Hepatocyte (in vitro differentiated cells): ENCODE data around the gene PPP1R3D. TPM values are rescaled to one million over a fixed set of nuclear protein-coding genes. Genes with fewer than 3 reads are reported as not detected.

Source experiments
- DNase-seq: peaks from one replicate; pipeline ENCODE4 v3.0.0-alpha.2; 2016; ENCODE audit warnings: low spot score
- H2AFZ ChIP-seq: fragments of 200-600 bp; sonication (generic); 2 replicates; pipeline ENCODE4 v1.6.0; 2016; ENCODE audit warnings: antibody characterized with exemption, mild to moderate bottlenecking
- H3K27ac ChIP-seq: fragments of 200-600 bp; sonication (generic); 2 replicates; pipeline ENCODE4 v1.5.1; 2016; ENCODE audit warnings: mild to moderate bottlenecking
- H3K27me3 ChIP-seq: fragments of 200-600 bp; sonication (generic); 2 replicates; pipeline ENCODE4 v1.6.1; 2016
- H3K36me3 ChIP-seq: fragments of 200-600 bp; sonication (generic); replicated peaks from 2 replicates; pipeline ENCODE4 v1.5.1; 2016; ENCODE audit warnings: low read depth; ENCODE audit not compliant: insufficient read depth
- H3K4me1 ChIP-seq: fragments of 200-600 bp; sonication (generic); 2 replicates; pipeline ENCODE4 v1.5.1; 2016; ENCODE audit warnings: mild to moderate bottlenecking, moderate library complexity; ENCODE audit not compliant: insufficient read depth
- H3K4me2 ChIP-seq: fragments of 200-600 bp; sonication (generic); 2 replicates; pipeline ENCODE4 v1.6.0; 2016
- H3K4me3 ChIP-seq: fragments of 200-600 bp; sonication (generic); 2 replicates; pipeline ENCODE4 v1.5.1; 2016; ENCODE audit warnings: mild to moderate bottlenecking
- H3K79me2 ChIP-seq: fragments of 200-600 bp; sonication (generic); 2 replicates; pipeline ENCODE4 v1.6.0; 2017; ENCODE audit warnings: mild to moderate bottlenecking
- H3K9me2 ChIP-seq: fragments of 200-600 bp; sonication (generic); replicated peaks from 2 replicates; pipeline ENCODE4 v1.6.0; 2017; ENCODE audit warnings: mild to moderate bottlenecking; ENCODE audit not compliant: insufficient read depth
- H3K9me3 ChIP-seq: fragments of 200-600 bp; sonication (generic); 2 replicates; pipeline ENCODE4 v1.5.1; 2016; ENCODE audit warnings: low read depth, mild to moderate bottlenecking
- H4K20me1 ChIP-seq: fragments of 200-600 bp; sonication (generic); 2 replicates; pipeline ENCODE4 v1.6.0; 2016; ENCODE audit warnings: mild to moderate bottlenecking; ENCODE audit not compliant: insufficient read depth, poor library complexity, severe bottlenecking
- CTCF ChIP-seq: fragments of 200-600 bp; sonication (generic); IDR thresholded peaks from 2 replicates; pipeline ENCODE4 v1.5.1; 2016; ENCODE audit warnings: antibody characterized with exemption, mild to moderate bottlenecking; ENCODE audit not compliant: poor library complexity
- EZH2 ChIP-seq: fragments of 200-600 bp; sonication (generic); IDR thresholded peaks from 2 replicates; pipeline ENCODE4 v1.6.1; 2016; ENCODE audit warnings: antibody characterized with exemption, mild to moderate bottlenecking, borderline replicate concordance
- EZH2phosphoT487 ChIP-seq: fragments of 200-600 bp; sonication (generic); IDR thresholded peaks from one replicate; pipeline ENCODE4 v1.6.1; 2018; ENCODE audit warnings: antibody characterized with exemption, mild to moderate bottlenecking, low read depth, moderate library complexity; ENCODE audit not compliant: unreplicated experiment, severe bottlenecking
- WGBS: methylation state at CpG from one replicate; pipeline ENCODE4 v1.1.6; 2016; ENCODE audit warnings: low lambda C conversion rate; ENCODE audit errors: missing lambda C conversion rate; 5-methylcytosine and 5-hydroxymethylcytosine counted together
- polyA plus RNA-seq: library from polyadenylated mRNA; unstranded; fragments of >200 nt; fragmentation: Nextera tagmentation; extraction: Ambion mirVana; gene quantifications from 2 replicates; pipeline ENCODE4 v1.2.1, GENCODE V29; 2016
- total RNA-seq: library from RNA; depleted of rRNA; stranded (reverse); fragments of >200 nt; gene quantifications from 2 replicates; pipeline ENCODE4 v1.2.3, GENCODE V29; 2014

PPP1R3D gene, protein sequence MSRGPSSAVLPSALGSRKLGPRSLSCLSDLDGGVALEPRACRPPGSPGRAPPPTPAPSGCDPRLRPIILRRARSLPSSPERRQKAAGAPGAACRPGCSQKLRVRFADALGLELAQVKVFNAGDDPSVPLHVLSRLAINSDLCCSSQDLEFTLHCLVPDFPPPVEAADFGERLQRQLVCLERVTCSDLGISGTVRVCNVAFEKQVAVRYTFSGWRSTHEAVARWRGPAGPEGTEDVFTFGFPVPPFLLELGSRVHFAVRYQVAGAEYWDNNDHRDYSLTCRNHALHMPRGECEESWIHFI
- total RNA-seq (6.1 and 7.0 TPM in 2 replicates), polyA plus RNA-seq (3.2 and 3.4 TPM in 2 replicates)

- no peaks in the 10 kb centered on the region for H4K20me1 ChIP-seq
- no peaks in the 10 kb centered on the region for H3K9me2 ChIP-seq
- peaks cover 54% of the 10 kb centered on the region for H3K79me2 ChIP-seq
- H3K4me3 ChIP-seq: peak within 1 kb of the TSS; percentile 71
- 1% methylated on average over 56 of the region's 57 CpGs for WGBS
- H3K9me3 ChIP-seq: no peaks in the 10 kb centered on the region
- H3K36me3 ChIP-seq: no peaks in the 10 kb centered on the region
- peaks cover 28% of the 10 kb centered on the region for H3K4me1 ChIP-seq
- H2AFZ ChIP-seq: peak within 1 kb of the TSS; percentile 84
- TF ChIP-seq EZH2: no peak
- TF ChIP-seq EZH2phosphoT487: no peak
- TF ChIP-seq CTCF: no peak
- H3K4me2 ChIP-seq: peak within 1 kb of the TSS; percentile 84
- H3K27ac ChIP-seq: peak within 1 kb of the TSS; percentile 95
- no peaks in the 10 kb centered on the region for H3K27me3 ChIP-seq
- peak; percentile 98 for DNase-seq
Observed at GRCh38 chr20:59940129-59940955, at the start of gene PPP1R3D, which contains the start of gene FAM217B. PPP1R3D (minus strand) TSS chr20:59940305; CDS start chr20:59939931, 374 bp downstream. FAM217B (plus strand) TSS chr20:59940389; CDS start chr20:59943944, 3,555 bp downstream.

- Histone ChIP-seq H2AFZ (no peak overlapping the region), H3K9me2 (no peaks in the 10 kb centered on the region), H3K79me2 (no peaks in the 10 kb centered on the region), H3K4me2 (no peak overlapping the region), H3K9me3 (no peaks in the 10 kb centered on the region), H3K36me3 (no peaks in the 10 kb centered on the region), H3K27ac (no peak overlapping the region), H3K4me3 (no peak overlapping the region), H3K4me1 (no peaks in the 10 kb centered on the region), H3K27me3 (no peaks in the 10 kb centered on the region), H4K20me1 (no peaks in the 10 kb centered on the region)
- WGBS: 71% methylated on average over 5 of the region's 5 CpGs
- no peak for TF ChIP-seq EZH2phosphoT487
- TF ChIP-seq EZH2: no peak
- TF ChIP-seq CTCF: no peak
- peak; percentile 62 for DNase-seq
Observed at GRCh38 chr20:59988141-59988540, 48.0 kb upstream of the PPP1R3D start.

- no peak overlapping the region for H3K4me2 ChIP-seq
- no peak overlapping the region for H2AFZ ChIP-seq
- no peaks in the 10 kb centered on the region for H3K36me3 ChIP-seq
Observed at GRCh38 chr20:59987135-59987534, 47.0 kb upstream of the PPP1R3D start.

More at GRCh38 chr20:59987135-59987534, 47.0 kb upstream of the PPP1R3D start:
- Histone ChIP-seq H3K4me1 (no peaks in the 10 kb centered on the region), H3K27me3 (no peaks in the 10 kb centered on the region), H3K9me2 (no peaks in the 10 kb centered on the region), H3K27ac (no peak overlapping the region), H3K4me3 (no peak overlapping the region), H3K9me3 (no peaks in the 10 kb centered on the region), H4K20me1 (no peaks in the 10 kb centered on the region), H3K79me2 (no peaks in the 10 kb centered on the region)
- WGBS: 78% methylated on average over 7 of the region's 7 CpGs
- TF ChIP-seq EZH2phosphoT487 (no peak), EZH2 (no peak)
- no peak for DNase-seq
